HUES48 (cell line): ENCODE data around the gene PRKAG2.

Experiments
- H3K27ac ChIP-seq: one replicate; pipeline ENCODE4 v1.7.0; 2013; ENCODE audit warnings: low read depth, low read length, inconsistent platforms
- H3K27me3 ChIP-seq: 2 replicates; pipeline ENCODE4 v1.6.1; 2013; ENCODE audit warnings: mild to moderate bottlenecking, low read length; ENCODE audit not compliant: control insufficient read depth, insufficient read depth
- H3K36me3 ChIP-seq: 2 replicates; pipeline ENCODE4 v1.6.1; 2013; ENCODE audit warnings: low read length; ENCODE audit not compliant: control insufficient read depth, insufficient read depth
- H3K4me1 ChIP-seq: 2 replicates; pipeline ENCODE4 v1.6.1; 2013; ENCODE audit warnings: mild to moderate bottlenecking, low read length; ENCODE audit not compliant: control insufficient read depth, insufficient read depth
- H3K4me3 ChIP-seq: 2 replicates; pipeline ENCODE4 v1.5.1; 2013; ENCODE audit warnings: mild to moderate bottlenecking, low read depth, low read length
- H3K9ac ChIP-seq: 2 replicates; pipeline ENCODE4 v1.6.1; 2013; ENCODE audit warnings: mild to moderate bottlenecking, low read depth, low read length, moderate library complexity
- H3K9me3 ChIP-seq: 2 replicates; pipeline ENCODE4 v1.6.1; 2013; ENCODE audit warnings: low read length; ENCODE audit not compliant: control insufficient read depth, insufficient read depth

Gene PRKAG2

GRCh38 chr7:151700586-151701165 is 176.2 kb downstream of the PRKAG2 start:
- H3K4me3 ChIP-seq = no peak overlapping the region
- no peak overlapping the region for H3K9ac ChIP-seq
- H3K36me3 ChIP-seq = no peaks in the 10 kb centered on the region
- no peaks in the 10 kb centered on the region for H3K9me3 ChIP-seq
- no peaks in the 10 kb centered on the region for H3K27me3 ChIP-seq
- H3K27ac ChIP-seq = no peak overlapping the region
- H3K4me1 ChIP-seq = peaks cover 14% of the 10 kb centered on the region

GRCh38 chr7:151699928-151700319 is 177.0 kb downstream of the PRKAG2 start:
- peaks cover 16% of the 10 kb centered on the region for H3K4me1 ChIP-seq
- no peak overlapping the region for H3K27ac ChIP-seq
- no peaks in the 10 kb centered on the region for H3K27me3 ChIP-seq
- no peak overlapping the region for H3K4me3 ChIP-seq
- H3K36me3 ChIP-seq = no peaks in the 10 kb centered on the region
- H3K9ac ChIP-seq = no peak overlapping the region
- H3K9me3 ChIP-seq = no peaks in the 10 kb centered on the region

GRCh38 chr7:151699147-151699927 is 177.6 kb downstream of the PRKAG2 start:
- peaks cover 16% of the 10 kb centered on the region for H3K4me1 ChIP-seq
- H3K27ac ChIP-seq = no peak overlapping the region
- no peaks in the 10 kb centered on the region for H3K36me3 ChIP-seq
- no peaks in the 10 kb centered on the region for H3K9me3 ChIP-seq
- H3K9ac ChIP-seq = no peak overlapping the region
- no peaks in the 10 kb centered on the region for H3K27me3 ChIP-seq
- H3K4me3 ChIP-seq = no peak overlapping the region

- peaks cover 16% of the 10 kb centered on the region for H3K4me1 ChIP-seq
- no peak overlapping the region for H3K27ac ChIP-seq
- H3K36me3 ChIP-seq = no peaks in the 10 kb centered on the region
- H3K4me3 ChIP-seq = no peak overlapping the region
- H3K9me3 ChIP-seq = no peaks in the 10 kb centered on the region
- no peaks in the 10 kb centered on the region for H3K27me3 ChIP-seq
- H3K9ac ChIP-seq = no peak overlapping the region
Measured at GRCh38 chr7:151697942-151698341, 179.0 kb downstream of the PRKAG2 start.

GRCh38 chr7:151697515-151697895 is 179.4 kb downstream of the PRKAG2 start:
- H3K9ac ChIP-seq = no peak overlapping the region
- no peaks in the 10 kb centered on the region for H3K9me3 ChIP-seq
- H3K36me3 ChIP-seq = no peaks in the 10 kb centered on the region
- no peak overlapping the region for H3K27ac ChIP-seq
- H3K4me3 ChIP-seq = no peak overlapping the region
- H3K27me3 ChIP-seq = no peaks in the 10 kb centered on the region
- H3K4me1 ChIP-seq = peaks cover 16% of the 10 kb centered on the region

- H3K36me3 ChIP-seq = no peaks in the 10 kb centered on the region
- no peak overlapping the region for H3K9ac ChIP-seq
- H3K27ac ChIP-seq = no peak overlapping the region
- H3K9me3 ChIP-seq = no peaks in the 10 kb centered on the region
- no peak overlapping the region for H3K4me3 ChIP-seq
- no peaks in the 10 kb centered on the region for H3K27me3 ChIP-seq
- H3K4me1 ChIP-seq = peaks cover 16% of the 10 kb centered on the region
Measured at GRCh38 chr7:151696721-151697514, 180.0 kb downstream of the PRKAG2 start.

- Histone ChIP-seq H3K36me3 (no peaks in the 10 kb centered on the region), H3K9ac (no peak overlapping the region), H3K4me3 (no peak overlapping the region), H3K27me3 (no peaks in the 10 kb centered on the region), H3K4me1 (peaks cover 16% of the 10 kb centered on the region), H3K9me3 (no peaks in the 10 kb centered on the region), H3K27ac (no peak overlapping the region)
Measured at GRCh38 chr7:151695951-151696541, 180.9 kb downstream of the PRKAG2 start.

GRCh38 chr7:151694828-151695580 is 181.9 kb downstream of the PRKAG2 start:
- no peak overlapping the region for H3K9ac ChIP-seq
- no peaks in the 10 kb centered on the region for H3K27me3 ChIP-seq
- no peak overlapping the region for H3K4me3 ChIP-seq
- H3K4me1 ChIP-seq = peaks cover 16% of the 10 kb centered on the region
- no peaks in the 10 kb centered on the region for H3K9me3 ChIP-seq
- H3K27ac ChIP-seq = no peak overlapping the region
- H3K36me3 ChIP-seq = no peaks in the 10 kb centered on the region

GRCh38 chr7:151694441-151694827 is 182.5 kb downstream of the PRKAG2 start:
- H3K36me3 ChIP-seq = no peaks in the 10 kb centered on the region
- H3K4me3 ChIP-seq = no peak overlapping the region
- no peaks in the 10 kb centered on the region for H3K9me3 ChIP-seq
- no peak overlapping the region for H3K9ac ChIP-seq
- peaks cover 16% of the 10 kb centered on the region for H3K4me1 ChIP-seq
- H3K27me3 ChIP-seq = no peaks in the 10 kb centered on the region
- H3K27ac ChIP-seq = no peak overlapping the region

GRCh38 chr7:151693140-151693539 is 183.8 kb downstream of the PRKAG2 start:
- H3K27ac ChIP-seq = no peak overlapping the region
- H3K9ac ChIP-seq = no peak overlapping the region
- no peak overlapping the region for H3K4me3 ChIP-seq
- peaks cover 21% of the 10 kb centered on the region for H3K4me1 ChIP-seq
- H3K27me3 ChIP-seq = no peaks in the 10 kb centered on the region
- no peaks in the 10 kb centered on the region for H3K36me3 ChIP-seq
- H3K9me3 ChIP-seq = no peaks in the 10 kb centered on the region
